Anterior cingulate cortex (tissue), 58 donors: Measurements from ENCODE around the gene MAP1LC3B.
A peak's percentile ranks its signal among the peaks of the same experiment; 100 is the strongest.

Experiments
- DNase-seq, 58 donors: peaks; one replicate each; lab custom pipeline; 2025; lab: John Stamatoyannopoulos, UW

MAP1LC3B gene

GRCh38 chr16:87423429-87423828, 31.3 kb downstream of the MAP1LC3B start:
- no peak for DNase-seq

- no peak for DNase-seq
Observed at GRCh38 chr16:87424266-87424665, 32.1 kb downstream of the MAP1LC3B start.

GRCh38 chr16:87425941-87426340, 33.8 kb downstream of the MAP1LC3B start:
- DNase-seq, result no peak

GRCh38 chr16:87426423-87427215, 34.5 kb downstream of the MAP1LC3B start:
- DNase-seq, result no peak

GRCh38 chr16:87431926-87432325, 39.8 kb downstream of the MAP1LC3B start:
- DNase-seq, result peak in 3 of 58 donors; percentile 13 to 41 (median 32)

- DNase-seq, result no peak
Observed at GRCh38 chr16:87432330-87432915, 40.3 kb downstream of the MAP1LC3B start.

GRCh38 chr16:87434146-87434667, 42.1 kb downstream of the MAP1LC3B start:
- DNase-seq, result peak in 7 of 58 donors; percentile 3 to 37 (median 23)

- no peak for DNase-seq
Observed at GRCh38 chr16:87435372-87436224, 43.5 kb downstream of the MAP1LC3B start.

GRCh38 chr16:87436225-87437172, 44.4 kb downstream of the MAP1LC3B start:
- no peak for DNase-seq

GRCh38 chr16:87437327-87437726, 45.2 kb downstream of the MAP1LC3B start:
- DNase-seq, result no peak

GRCh38 chr16:87437911-87438610, 45.9 kb downstream of the MAP1LC3B start:
- DNase-seq, result no peak

- no peak for DNase-seq
Observed at GRCh38 chr16:87438611-87438985, 46.5 kb downstream of the MAP1LC3B start.

GRCh38 chr16:87439926-87440325, 47.8 kb downstream of the MAP1LC3B start:
- no peak for DNase-seq

- no peak for DNase-seq
Observed at GRCh38 chr16:87441886-87442580, 49.9 kb downstream of the MAP1LC3B start.

- no peak for DNase-seq
Observed at GRCh38 chr16:87442581-87442966, 50.4 kb downstream of the MAP1LC3B start.

GRCh38 chr16:87443016-87443415, 50.9 kb downstream of the MAP1LC3B start:
- no peak for DNase-seq

- no peak for DNase-seq
Observed at GRCh38 chr16:87443964-87444363, 51.8 kb downstream of the MAP1LC3B start.

- DNase-seq, result no peak
Observed at GRCh38 chr16:87445486-87445885, 53.4 kb downstream of the MAP1LC3B start.

GRCh38 chr16:87446479-87446878, 54.3 kb downstream of the MAP1LC3B start:
- no peak for DNase-seq
